Adrenal gland (tissue), 12 donors: Measurements from ENCODE around the gene DIAPH2. TPM values are rescaled to one million over a fixed set of nuclear protein-coding genes. Genes with fewer than 3 reads are reported as not detected.

Source experiments
- DNase-seq, 7 donors: peaks; one replicate each; pipeline ENCODE4 v3.0.0-alpha.2; 2019 to 2020
- H3K27ac ChIP-seq, 5 donors: fragments of 200-600 bp; sonication (generic) in 4 of 5; 1 replicate in 3 of 5; 2 replicates in 2 of 5; pipeline versions ENCODE4 v1.5.1 to v1.8.0; 2016 to 2020; ENCODE audit warnings: mild to moderate bottlenecking in 1 of 5
- H3K27me3 ChIP-seq: fragments of 200-600 bp; 2 replicates; pipeline ENCODE4 v1.8.0; 2021
- H3K36me3 ChIP-seq, 2 donors: fragments of 200-600 bp; replicated peaks in 1 of 2; 1 replicate in 1 of 2; 2 replicates in 1 of 2; pipeline versions ENCODE4 v1.5.1 to v1.8.0; 2018 to 2022
- H3K4me1 ChIP-seq, 2 donors: fragments of 200-600 bp; replicated peaks in 1 of 2; 1 replicate in 1 of 2; 2 replicates in 1 of 2; pipeline versions ENCODE4 v1.5.1 to v1.8.0; 2018 to 2021
- H3K4me3 ChIP-seq, 4 donors: fragments of 200-600 bp; sonication (generic) in 3 of 4; one replicate each; pipeline ENCODE4 v1.5.1; 2016 to 2018
- H3K9me3 ChIP-seq, 3 donors: fragments of 200-600 bp; sonication (generic) in 1 of 3; replicated peaks in 1 of 3; 1 replicate in 2 of 3; 2 replicates in 1 of 3; pipeline versions ENCODE4 v1.5.1 to v1.8.0; 2016 to 2021
- POLR2A ChIP-seq, 2 donors: fragments of 450-650 bp; IDR thresholded peaks; one replicate each; pipeline ENCODE4 v1.6.1; 2017; ENCODE audit warnings: antibody characterized with exemption in 2 of 2, mild to moderate bottlenecking in 2 of 2, moderate library complexity in 1 of 2
- WGBS, 4 donors: extraction: QIAGEN DNeasy Blood & Tissue Kit in 2 of 4; methylation state at CpG; one replicate each; pipeline versions ENCODE4 v1.1.5 to v1.1.7; 2013 to 2017; 5-methylcytosine and 5-hydroxymethylcytosine counted together
- intact Hi-C, 2 donors: fragments of 100-400 bp; cut with DNase I; formaldehyde crosslinking; loops; one replicate each; pipeline versions ENCODE4 v1.14.1 to v1.15.0; 2022 to 2023
- polyA plus RNA-seq, 3 donors: library from polyadenylated mRNA; stranded (reverse); fragments of 200-250 nt in 2 of 3; fragments of 350-450 nt in 1 of 3; fragmentation: Illumina TruSeq in 1 of 3; extraction: RNeasy Lipid Tissue Mini Kit (QIAGEN cat#74804) in 1 of 3; gene quantifications; one replicate each; pipeline ENCODE4 v1.2.3, GENCODE V29; 2013 to 2014
- total RNA-seq, 9 donors: library from RNA; depleted of rRNA in 4 of 9; stranded (reverse); fragments of >200 nt in 4 of 9; fragments of 120-200 nt in 1 of 9; fragmentation: NEBNext Ultra II Directional in 1 of 9; extraction: Animal tissue kit (Norgen Biotek cat#: 25700) in 1 of 9; gene quantifications; one replicate each; pipeline versions ENCODE4 v1.1.0 to v1.2.4, GENCODE V29; 2013 to 2023
- TF ChIP-seq, protein P1 (sequence below), 6 experiments: fragments of 450-650 bp in 4 of 6; fragments of 200-600 bp in 2 of 6; sonication (generic) in 1 of 6; IDR thresholded peaks; 1 replicate in 5 of 6; 2 replicates in 1 of 6; pipeline versions ENCODE4 v1.5.1 to v1.8.0; 2016 to 2021; ENCODE audit warnings: antibody characterized with exemption in 6 of 6, mild to moderate bottlenecking in 2 of 6, moderate library complexity in 1 of 6
- donor health status: healthy with polysubstance abuse.
- donor health status: Bipolar disorder and iron deficiency.
- donor health status: DM: yes; HTN: yes; CAD: no.
- donor health status: DM: no; HTN: no; CAD: no.
- donor health status: DM: no; HTN: no; CAD: no.
- donor health status: DM: yes; HTN: yes; CAD: no.

DIAPH2 gene
- total and polyA plus RNA-seq, 12 donors, result 3.2 to 33.3 (median 12.3) TPM

- no peak for TF ChIP-seq POLR2A (IDR thresholded peaks at IDR 0.05)
- TF ChIP-seq, protein P1, sequence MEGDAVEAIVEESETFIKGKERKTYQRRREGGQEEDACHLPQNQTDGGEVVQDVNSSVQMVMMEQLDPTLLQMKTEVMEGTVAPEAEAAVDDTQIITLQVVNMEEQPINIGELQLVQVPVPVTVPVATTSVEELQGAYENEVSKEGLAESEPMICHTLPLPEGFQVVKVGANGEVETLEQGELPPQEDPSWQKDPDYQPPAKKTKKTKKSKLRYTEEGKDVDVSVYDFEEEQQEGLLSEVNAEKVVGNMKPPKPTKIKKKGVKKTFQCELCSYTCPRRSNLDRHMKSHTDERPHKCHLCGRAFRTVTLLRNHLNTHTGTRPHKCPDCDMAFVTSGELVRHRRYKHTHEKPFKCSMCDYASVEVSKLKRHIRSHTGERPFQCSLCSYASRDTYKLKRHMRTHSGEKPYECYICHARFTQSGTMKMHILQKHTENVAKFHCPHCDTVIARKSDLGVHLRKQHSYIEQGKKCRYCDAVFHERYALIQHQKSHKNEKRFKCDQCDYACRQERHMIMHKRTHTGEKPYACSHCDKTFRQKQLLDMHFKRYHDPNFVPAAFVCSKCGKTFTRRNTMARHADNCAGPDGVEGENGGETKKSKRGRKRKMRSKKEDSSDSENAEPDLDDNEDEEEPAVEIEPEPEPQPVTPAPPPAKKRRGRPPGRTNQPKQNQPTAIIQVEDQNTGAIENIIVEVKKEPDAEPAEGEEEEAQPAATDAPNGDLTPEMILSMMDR (IDR thresholded peaks at IDR 0.05), result no peak
- intact Hi-C loops, result no loop called here
- Histone ChIP-seq H3K36me3 (no peaks in the 10 kb centered on the region), H3K27ac (no peak overlapping the region), H3K4me1 (no peaks in the 10 kb centered on the region), H3K27me3 (no peaks in the 10 kb centered on the region), H3K9me3 (no peaks in the 10 kb centered on the region), H3K4me3 (no peak overlapping the region)
- no peak for DNase-seq
Observed at GRCh38 chrX:97000682-97001368, 316.2 kb downstream of the DIAPH2 start.

- TF ChIP-seq, protein P1 (IDR thresholded peaks at IDR 0.05), result no peak
- TF ChIP-seq POLR2A (IDR thresholded peaks at IDR 0.05), result no peak
- Histone ChIP-seq H3K9me3 (no peaks in the 10 kb centered on the region), H3K27ac (no peak overlapping the region), H3K4me3 (no peak overlapping the region), H3K4me1 (no peaks in the 10 kb centered on the region), H3K36me3 (no peaks in the 10 kb centered on the region), H3K27me3 (peaks cover 5% of the 10 kb centered on the region)
- intact Hi-C loops, result no loop called here
- WGBS, 4 donors, result 66 to 81% (median 68%) methylated on average over 3 of the region's 3 CpGs
- no peak for DNase-seq
Observed at GRCh38 chrX:97006167-97006566, 321.5 kb downstream of the DIAPH2 start.

DNA sequence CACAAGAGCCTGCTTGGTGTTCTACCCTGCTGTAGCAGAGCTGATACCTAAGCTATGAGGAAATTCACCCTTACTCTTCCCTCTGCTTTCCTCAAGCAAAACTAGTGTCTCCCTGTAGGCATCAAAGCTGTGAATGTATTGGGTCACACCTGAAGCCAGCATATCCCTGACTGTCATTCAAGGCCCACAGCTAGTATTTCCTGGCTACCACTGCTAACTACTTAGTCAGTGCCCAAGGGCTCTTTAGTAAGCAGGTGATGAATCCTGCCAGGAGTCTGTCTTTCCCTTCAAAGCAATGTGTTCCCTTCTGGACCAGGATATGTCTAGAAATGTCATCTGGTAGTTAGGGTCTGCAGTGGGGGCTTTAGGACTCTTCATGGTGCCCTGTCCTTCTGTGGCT, 324.7 kb downstream of the DIAPH2 start:
- intact Hi-C loops, result no loop called here
- Histone ChIP-seq H3K36me3 (no peaks in the 10 kb centered on the region), H3K27ac (no peak overlapping the region), H3K4me3 (no peak overlapping the region), H3K4me1 (no peaks in the 10 kb centered on the region), H3K9me3 (no peaks in the 10 kb centered on the region), H3K27me3 (peaks cover 5% of the 10 kb centered on the region)
- no peak for TF ChIP-seq POLR2A (IDR thresholded peaks at IDR 0.05)
- TF ChIP-seq, protein P1 (IDR thresholded peaks at IDR 0.05), result no peak
- no peak for DNase-seq

GRCh38 chrX:97011540-97011939, 326.9 kb downstream of the DIAPH2 start:
- DNase-seq, result no peak
- no peaks in the 10 kb centered on the region for H3K9me3 ChIP-seq
- TF ChIP-seq, protein P1 (IDR thresholded peaks at IDR 0.05), result no peak
- no peak for TF ChIP-seq POLR2A (IDR thresholded peaks at IDR 0.05)
- no peak overlapping the region for H3K4me3 ChIP-seq
- 93 to 100% (median 98%) methylated on average over 2 to 6 of the region's 6 CpGs for WGBS, 4 donors
- no peaks in the 10 kb centered on the region for H3K36me3 ChIP-seq
- intact Hi-C loops, result no loop called here
- H3K27me3 ChIP-seq, result peaks cover 5% of the 10 kb centered on the region
- H3K27ac ChIP-seq, result no peak overlapping the region
- no peaks in the 10 kb centered on the region for H3K4me1 ChIP-seq
